Lower leg skin (tissue), 3 donors: ENCODE data around the gene MBD3L2B.
"Not testable (repeated sequence)": the region's sequence is repeated elsewhere in the genome, so short reads cannot be mapped to it uniquely, and the experiment has no call there.

Experiments used
- POLR2A ChIP-seq, 2 donors: fragments of 450-650 bp; IDR thresholded peaks; one replicate each; pipeline ENCODE4 v1.6.1; 2016 to 2017; ENCODE audit warnings: antibody characterized with exemption in 2 of 2, mild to moderate bottlenecking in 1 of 2, moderate library complexity in 1 of 2
- TF ChIP-seq, protein P1 (sequence below), 3 donors: fragments of 450-650 bp; IDR thresholded peaks; one replicate each; pipeline ENCODE4 v1.5.1; 2016; ENCODE audit warnings: antibody characterized with exemption in 3 of 3, mild to moderate bottlenecking in 3 of 3, moderate library complexity in 2 of 3

GRCh38 chr19:7041563-7041962 is 20.3 kb upstream of the MBD3L2B start:
- TF ChIP-seq, protein P1, sequence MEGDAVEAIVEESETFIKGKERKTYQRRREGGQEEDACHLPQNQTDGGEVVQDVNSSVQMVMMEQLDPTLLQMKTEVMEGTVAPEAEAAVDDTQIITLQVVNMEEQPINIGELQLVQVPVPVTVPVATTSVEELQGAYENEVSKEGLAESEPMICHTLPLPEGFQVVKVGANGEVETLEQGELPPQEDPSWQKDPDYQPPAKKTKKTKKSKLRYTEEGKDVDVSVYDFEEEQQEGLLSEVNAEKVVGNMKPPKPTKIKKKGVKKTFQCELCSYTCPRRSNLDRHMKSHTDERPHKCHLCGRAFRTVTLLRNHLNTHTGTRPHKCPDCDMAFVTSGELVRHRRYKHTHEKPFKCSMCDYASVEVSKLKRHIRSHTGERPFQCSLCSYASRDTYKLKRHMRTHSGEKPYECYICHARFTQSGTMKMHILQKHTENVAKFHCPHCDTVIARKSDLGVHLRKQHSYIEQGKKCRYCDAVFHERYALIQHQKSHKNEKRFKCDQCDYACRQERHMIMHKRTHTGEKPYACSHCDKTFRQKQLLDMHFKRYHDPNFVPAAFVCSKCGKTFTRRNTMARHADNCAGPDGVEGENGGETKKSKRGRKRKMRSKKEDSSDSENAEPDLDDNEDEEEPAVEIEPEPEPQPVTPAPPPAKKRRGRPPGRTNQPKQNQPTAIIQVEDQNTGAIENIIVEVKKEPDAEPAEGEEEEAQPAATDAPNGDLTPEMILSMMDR (IDR thresholded peaks at IDR 0.05) = not testable (repeated sequence)
- not testable (repeated sequence) for TF ChIP-seq POLR2A (IDR thresholded peaks at IDR 0.05)
